GOT3 (cell line): ENCODE measurements around the gene PHLPP1.
"Not testable (repeated sequence)": the region's sequence is repeated elsewhere in the genome, so short reads cannot be mapped to it uniquely, and the experiment has no call there.

Experiments
- DNase-seq: peaks from one replicate; lab custom pipeline; 2025; ENCODE audit warnings: mixed read lengths; lab: John Stamatoyannopoulos, UW

The PHLPP1 gene

GRCh38 chr18:62715436-62715758, at the start of gene PHLPP1:
Gene PHLPP1, plus strand, starts transcription at chr18:62715541. Its CDS starts 143 bp downstream, at chr18:62715684.
- DNase-seq = no peak

DNA sequence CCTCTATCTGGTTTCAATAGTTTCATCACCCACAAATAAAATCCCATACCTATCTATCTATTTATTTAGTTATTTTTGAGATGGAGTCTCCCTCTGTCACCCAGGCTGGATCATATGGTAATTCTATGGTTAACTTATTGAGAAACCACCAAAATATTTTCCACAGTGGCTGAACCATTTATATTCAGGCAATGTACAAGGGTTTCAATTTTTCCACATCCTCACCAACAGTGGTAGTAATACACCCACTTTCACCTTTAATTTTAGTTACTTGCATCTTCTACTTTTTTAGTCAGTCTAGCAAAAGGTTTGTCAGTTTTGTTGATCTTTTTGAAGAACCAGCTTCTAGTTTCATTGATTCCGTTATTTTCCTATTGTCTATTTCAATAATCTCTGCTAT, 46.1 kb upstream of the PHLPP1 start:
- DNase-seq = no peak

DNA sequence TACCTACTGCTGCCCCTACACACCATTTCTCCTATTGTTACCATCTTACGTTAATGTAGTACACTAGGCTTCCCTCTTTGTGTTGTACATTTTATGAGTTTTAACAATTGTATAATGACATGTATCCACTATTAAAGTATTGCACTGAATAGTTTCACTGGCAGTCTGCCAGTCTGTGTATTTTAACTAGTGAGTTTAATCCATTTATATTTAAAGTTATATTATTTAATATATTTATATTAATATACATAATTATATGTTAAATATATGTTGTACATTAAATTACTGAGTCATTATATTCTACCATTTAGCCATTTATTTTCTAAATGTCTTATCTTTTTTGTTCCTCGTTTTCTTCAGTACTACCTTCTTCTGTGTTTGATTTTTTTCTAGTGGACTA, 44.8 kb upstream of the PHLPP1 start:
- DNase-seq = no peak

- no peak for DNase-seq
These were observed 42.7 kb upstream of the PHLPP1 start for GRCh38 chr18:62672600-62672999.

- no peak for DNase-seq
These were observed 36.4 kb upstream of the PHLPP1 start for GRCh38 chr18:62678847-62679485.

DNA sequence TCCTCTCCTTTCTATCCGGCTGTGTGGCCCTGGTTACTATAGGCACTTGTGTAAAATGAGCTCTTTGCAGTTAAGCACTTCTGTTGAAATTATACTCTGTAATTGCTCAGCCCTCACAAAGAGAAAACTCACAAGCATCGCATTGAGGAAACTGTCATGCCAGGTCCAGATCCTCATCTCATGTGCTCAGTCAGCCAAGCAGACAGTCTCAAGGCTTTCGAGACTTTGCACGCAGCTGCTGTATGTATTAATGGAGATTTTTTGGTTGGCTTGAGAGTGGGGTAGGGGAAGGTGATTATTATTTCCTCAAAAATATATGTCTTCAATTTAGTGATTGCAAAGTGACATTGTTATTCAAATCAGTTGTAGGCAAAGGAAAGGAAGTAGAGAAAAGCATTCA, 33.0 kb upstream of the PHLPP1 start:
- no peak for DNase-seq

- no peak for DNase-seq
These were observed 31.4 kb upstream of the PHLPP1 start for GRCh38 chr18:62683935-62684334.

DNA sequence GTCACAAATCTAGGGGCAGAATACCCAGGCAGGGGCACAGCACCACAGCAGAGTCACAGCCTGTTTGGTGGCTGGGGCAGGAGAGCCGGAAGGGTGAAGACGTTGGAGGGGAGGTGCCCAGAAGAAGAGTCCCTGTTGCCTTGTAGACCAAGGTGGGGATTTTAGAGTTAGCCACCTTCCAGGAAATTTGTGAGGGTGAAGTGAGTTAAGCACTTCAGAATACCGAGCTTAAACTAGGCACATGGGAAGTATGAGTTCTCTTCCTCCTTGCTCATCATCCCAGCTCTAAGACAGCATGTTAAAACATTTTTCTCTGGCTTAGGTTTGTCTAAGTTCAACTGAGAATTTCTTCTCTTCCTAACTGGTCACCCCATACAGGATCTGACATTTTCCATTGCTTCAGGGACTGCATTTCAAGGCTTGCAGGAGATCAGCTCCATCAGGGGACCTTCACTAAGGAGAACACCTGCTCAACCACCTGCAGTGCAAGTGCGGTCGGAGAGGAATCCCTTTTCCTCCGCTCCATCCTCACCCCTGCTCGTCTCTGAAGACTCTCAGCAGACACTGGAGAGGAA, 26.5 kb upstream of the PHLPP1 start:
- no peak for DNase-seq

- DNase-seq = no peak
These were observed 25.0 kb upstream of the PHLPP1 start for GRCh38 chr18:62690236-62690815.

DNA sequence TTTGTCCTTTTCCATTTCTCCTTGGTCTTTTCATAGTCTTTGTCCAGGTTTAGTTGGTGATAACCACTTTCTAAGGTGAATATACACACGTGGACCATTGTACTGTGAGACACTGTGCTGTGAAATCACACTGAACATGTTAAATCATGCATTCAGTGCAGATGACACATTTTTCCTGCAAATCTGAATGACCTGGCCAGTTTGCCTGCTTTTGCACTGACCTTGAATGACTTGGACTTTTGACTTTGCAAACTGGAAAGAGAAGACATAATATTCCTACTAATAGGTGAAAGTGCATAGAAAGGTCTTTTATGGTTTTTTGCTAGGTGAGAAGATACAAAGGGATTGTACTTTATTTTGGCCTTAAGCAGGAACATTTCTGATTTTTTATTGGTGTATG, 21.7 kb upstream of the PHLPP1 start:
- DNase-seq = no peak

- no peak for DNase-seq
These were observed 17.7 kb upstream of the PHLPP1 start for GRCh38 chr18:62697636-62698035.

DNA sequence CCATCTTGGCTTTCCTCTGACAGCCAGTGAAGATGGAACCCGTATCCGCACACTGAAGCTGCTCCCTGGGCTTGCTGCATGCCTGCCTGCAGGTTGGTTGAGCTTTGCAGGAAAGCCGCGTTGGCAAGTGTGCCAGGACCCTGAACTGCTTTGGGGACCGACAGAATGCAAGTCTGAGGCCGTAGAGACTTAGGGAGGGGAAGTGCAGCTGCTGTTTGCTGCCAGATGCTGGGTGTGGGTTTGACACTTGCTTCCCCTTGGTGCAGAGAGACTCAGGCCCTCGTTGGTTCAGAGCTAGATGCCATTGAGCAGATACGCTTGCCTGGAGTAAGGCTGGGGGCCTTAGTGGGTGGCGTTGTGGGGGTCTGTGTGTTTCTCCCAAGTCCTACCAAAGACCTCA, 13.1 kb upstream of the PHLPP1 start:
- no peak for DNase-seq

DNA sequence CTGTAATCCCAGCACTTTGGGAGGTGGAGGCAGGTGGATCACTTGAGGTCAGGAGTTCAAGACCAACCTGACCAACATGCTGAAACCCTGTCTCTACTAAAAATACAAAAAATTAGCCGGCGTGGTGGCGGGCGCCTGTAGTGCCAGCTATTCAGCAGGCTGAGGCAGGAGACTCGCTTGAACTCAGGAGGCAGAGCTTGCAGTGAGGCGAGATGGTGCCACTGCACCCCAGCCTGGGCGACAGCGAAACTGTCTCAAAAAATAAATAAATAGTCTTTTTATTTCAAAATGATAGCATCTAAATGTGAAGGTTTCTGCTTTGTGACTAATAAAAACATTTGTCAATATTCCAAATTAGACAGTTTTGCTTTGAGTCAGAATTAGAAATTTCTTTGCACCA, 8.5 kb upstream of the PHLPP1 start:
- not testable (repeated sequence) for DNase-seq

GRCh38 chr18:62709908-62710307, 5.4 kb upstream of the PHLPP1 start:
- DNase-seq = not testable (repeated sequence)

DNA sequence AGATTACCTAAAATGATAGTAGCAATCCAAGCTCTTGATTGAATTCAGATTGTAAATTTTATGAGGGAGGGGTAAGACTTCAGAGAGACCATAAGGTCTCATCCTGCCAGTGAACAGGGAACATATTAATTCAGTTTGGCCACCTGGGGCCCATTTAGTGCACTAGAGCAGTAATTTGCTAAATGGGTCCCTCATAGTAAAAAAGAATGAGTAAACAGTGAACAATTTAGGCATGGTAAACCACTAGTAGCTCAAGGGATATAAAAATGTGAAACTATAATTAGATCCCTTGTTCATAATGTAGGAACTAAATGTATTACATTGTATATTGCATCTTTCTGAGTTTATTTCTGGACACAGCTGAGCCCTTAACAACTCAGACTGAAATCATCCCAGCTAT, 4.9 kb upstream of the PHLPP1 start:
- no peak for DNase-seq

- DNase-seq = no peak
These were observed 3.6 kb upstream of the PHLPP1 start for GRCh38 chr18:62711781-62712180.

GRCh38 chr18:62713651-62714247, 1.6 kb upstream of the PHLPP1 start:
- no peak for DNase-seq

GRCh38 chr18:62714671-62715435, 488 bp upstream of the PHLPP1 start:
- peak; percentile 81 for DNase-seq

GRCh38 chr18:62715759-62716615, 646 bp downstream of the PHLPP1 start:
- peak; percentile 1 for DNase-seq

GRCh38 chr18:62716619-62717168, 1.4 kb downstream of the PHLPP1 start:
- DNase-seq = no peak

DNA sequence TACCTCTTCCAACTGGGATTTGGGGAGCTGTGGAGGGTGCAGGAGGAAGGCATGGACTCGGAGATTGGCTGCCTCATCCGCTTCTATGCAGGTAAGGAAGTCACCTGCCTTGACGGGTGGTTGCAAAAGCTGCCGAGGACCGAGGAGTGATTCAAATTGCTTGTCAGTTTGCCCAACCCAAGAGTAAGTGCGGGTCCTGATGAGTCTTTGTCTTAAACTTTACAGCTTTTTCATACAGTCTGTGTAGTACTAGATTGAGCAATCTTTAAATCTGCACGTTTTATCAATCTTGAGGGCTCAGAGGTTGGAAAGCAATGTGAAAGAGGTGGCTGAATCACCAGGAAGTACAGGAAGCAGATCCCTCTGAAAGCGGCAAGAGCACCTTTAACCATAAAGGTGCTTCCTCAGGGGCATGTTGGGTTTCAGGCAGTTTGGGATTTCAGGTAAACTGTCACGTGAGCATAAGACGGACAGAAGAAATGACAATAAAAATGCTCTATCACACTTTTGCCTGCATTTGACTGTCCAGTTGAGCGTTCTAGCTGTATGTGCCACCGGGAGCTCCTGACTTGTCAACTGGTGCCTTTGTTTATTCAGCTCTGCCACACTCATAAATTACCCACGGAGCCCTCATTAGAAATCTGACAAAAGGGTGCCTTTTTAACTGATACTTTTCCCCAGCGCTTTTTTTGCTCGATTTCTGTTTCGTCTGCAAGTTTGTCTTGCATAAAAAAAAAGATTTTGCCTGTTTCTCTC, 2.0 kb downstream of the PHLPP1 start:
- DNase-seq = no peak
